Left renal cortex interstitium (tissue), 4 donors: ENCODE data around the gene ABHD18. TPM values are rescaled to one million over a fixed set of nuclear protein-coding genes. Genes with fewer than 3 reads are reported as not detected.
A peak's percentile ranks its signal among the peaks of the same experiment; 100 is the strongest.
"Not testable (repeated sequence)": the region's sequence is repeated elsewhere in the genome, so short reads cannot be mapped to it uniquely, and the experiment has no call there.

Experiments used
- DNase-seq, 4 donors: peaks; one replicate each; pipeline ENCODE4 v3.0.0-alpha.2; 2013; ENCODE audit warnings: low read depth in 4 of 4, low spot score in 2 of 4, missing footprints in 1 of 4
- polyA plus RNA-seq, 4 donors: library from polyadenylated mRNA; unstranded; fragments of 120-200 nt; gene quantifications; one replicate each; pipeline ENCODE4 v1.2.1, GENCODE V29; 2013; ENCODE audit not compliant: insufficient read length in 4 of 4

Gene ABHD18
- polyA plus RNA-seq, 4 donors: 10.3 to 22.4 (median 14.0) TPM

DNA sequence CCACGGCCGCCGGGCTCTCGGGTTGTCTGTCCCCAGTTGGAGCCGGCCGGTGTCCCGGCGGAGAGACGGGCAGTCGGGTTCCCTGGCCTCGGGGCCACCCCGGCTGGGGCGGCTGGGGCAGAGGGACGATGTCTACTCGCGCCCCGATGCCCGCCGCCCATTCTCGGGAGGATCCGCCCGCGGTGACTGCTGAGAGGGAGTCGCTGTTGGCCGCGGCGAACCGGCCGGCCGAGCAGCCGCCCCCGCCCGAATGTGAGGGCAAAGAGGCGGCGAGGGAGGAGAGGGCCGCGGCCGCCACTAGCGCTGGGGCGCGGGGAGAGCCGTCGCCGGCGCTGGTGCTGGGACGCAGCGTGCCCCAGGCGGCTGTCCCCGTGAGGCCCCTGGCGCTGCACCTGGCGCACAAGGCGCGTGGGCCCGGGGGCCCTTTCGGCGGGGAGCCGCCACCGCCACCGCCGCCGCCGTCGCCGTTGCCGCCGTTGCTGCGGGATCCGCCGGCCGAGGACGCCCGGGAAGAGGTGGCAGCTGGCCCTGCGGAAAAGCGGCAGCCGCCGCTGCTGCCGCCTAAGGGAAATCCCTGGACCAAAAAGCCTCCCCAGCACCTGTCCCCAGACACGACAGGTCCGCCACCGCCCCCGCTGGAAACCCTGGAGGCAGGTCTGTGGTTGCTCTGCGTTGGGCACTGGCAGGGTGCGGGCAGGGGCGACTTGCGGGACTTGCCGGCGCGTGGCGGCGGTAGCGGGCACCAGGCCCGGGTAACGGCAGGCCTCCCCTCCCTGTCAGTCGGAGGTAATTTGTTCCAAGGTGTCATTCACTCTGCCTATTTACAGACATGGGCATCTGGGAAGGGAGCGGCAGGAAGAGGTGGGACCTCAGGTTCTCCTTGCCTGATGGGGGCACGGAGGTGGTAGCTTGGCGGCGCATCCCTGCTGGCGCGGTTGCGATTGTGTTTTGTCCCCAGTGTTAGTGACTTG lies 96.6 kb downstream of the ABHD18 start:
- DNase-seq: peak in 3 of 4 donors; percentile 42 to 50 (median 50)

GRCh38 chr4:128066453-128066820 lies 101.2 kb downstream of the ABHD18 start:
- DNase-seq: not testable (repeated sequence)

DNA sequence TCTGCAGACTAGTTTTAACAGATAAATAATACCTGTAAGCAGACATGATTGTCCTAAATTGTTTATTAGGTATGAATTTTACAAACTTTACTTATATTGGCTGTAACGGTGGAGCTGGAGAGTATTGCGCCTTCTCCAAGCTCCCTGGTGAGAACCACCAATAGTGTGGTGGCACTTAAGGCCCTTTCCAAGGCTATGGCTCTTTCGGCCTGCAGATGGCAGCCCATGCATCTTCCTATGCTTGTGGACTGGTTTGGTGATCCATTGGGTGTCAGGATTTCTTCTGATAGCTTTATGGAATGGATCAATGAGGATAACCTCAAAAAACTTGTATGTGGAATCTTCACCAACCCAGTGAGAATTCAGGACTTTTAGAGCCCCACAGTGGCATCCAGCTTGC lies 103.7 kb downstream of the ABHD18 start:
- DNase-seq: no peak

GRCh38 chr4:128076464-128076863 lies 111.3 kb downstream of the ABHD18 start:
- DNase-seq: no peak

Other genes starting within 250 kb of the ABHD18 start
- under 1 TPM in 2 of 4 donors, not detected in 2; 0.07 to 0.08 TPM for gene SLC25A31, start 235.0 kb upstream of the ABHD18 start, polyA plus RNA-seq
- 10 to 100 TPM in 3 of 4 donors, 1 to 10 TPM in 1; 7.4 to 13.7 (median 10.9) TPM for gene HSPA4L, start 183.1 kb upstream of the ABHD18 start, polyA plus RNA-seq
- 10 to 100 TPM; 17.4 to 26.2 (median 22.2) TPM for gene PLK4, start 84.5 kb upstream of the ABHD18 start, polyA plus RNA-seq
- 10 to 100 TPM; 19.4 to 43.5 (median 26.1) TPM for gene MFSD8, start 233 bp upstream of the ABHD18 start, polyA plus RNA-seq
- 10 to 100 TPM; 19.9 to 25.4 (median 22.7) TPM for gene LARP1B, start 95.9 kb downstream of the ABHD18 start, polyA plus RNA-seq